HepG2 (cell line): Measurements from ENCODE around the gene FRAS1. TPM values are rescaled to one million over a fixed set of nuclear protein-coding genes. Genes with fewer than 3 reads are reported as not detected.

Source experiments
- ATAC-seq: fragments of 200-7000 bp; cut with Tn5 transposase; 3 replicates; pipeline ENCODE4 v1.9.1; 2020; ENCODE audit warnings: mild to moderate bottlenecking, moderate library complexity
- BruUV-seq: library from RNA; stranded (reverse); fragments of 400-500 nt; replicated peaks from 2 replicates; lab custom pipeline; 2021; lab: Mats Ljungman, UMichigan
- CTCF ChIA-PET: fragments of 300-600 bp; formaldehyde crosslinking; extraction: SDS; loops from one replicate; lab custom pipeline; 2021; ENCODE audit warnings: low total read pairs, inconsistent platforms, low intra/inter-chr PET ratio; lab: Yijun Ruan, JAX
- POLR2A ChIA-PET: fragments of 350-600 bp; sonication (Branson Sonifier 250); formaldehyde crosslinking; loops from one replicate; lab custom pipeline; 2020; ENCODE audit warnings: antibody characterized with exemption, inconsistent platforms; lab: Yijun Ruan, JAX
- DNase-seq: peaks from one replicate; pipeline ENCODE4 v3.0.0-alpha.2; 2015; ENCODE audit warnings: low spot score
- FAIRE-seq: peaks from 3 replicates; lab custom pipeline; 2011; peaks lifted over from hg19 to GRCh38; lab: Jason Lieb, UNC
- H2AFZ ChIP-seq: one replicate; pipeline ENCODE4 v1.6.1; 2011; ENCODE audit warnings: low read length, inconsistent platforms
- H3K27ac ChIP-seq: fragments of 300-600 bp; 3 replicates; pipeline ENCODE4 v1.8.0; 2011; ENCODE audit warnings: mixed run types, mild to moderate bottlenecking, mixed read lengths, low read length, inconsistent platforms; ENCODE audit not compliant: insufficient read depth; ENCODE audit errors: extremely low read length
- H3K27me3 ChIP-seq, 2 experiments: fragments of 200-600 bp in 1 of 2; 2 replicates in 1 of 2; 3 replicates in 1 of 2; pipeline versions ENCODE4 v1.6.0 to v1.8.0; 2011; ENCODE audit warnings: low read length in 2 of 2, mild to moderate bottlenecking in 2 of 2, moderate library complexity in 2 of 2, inconsistent platforms in 1 of 2; ENCODE audit not compliant: insufficient read depth in 2 of 2, control insufficient read depth in 1 of 2
- H3K36me3 ChIP-seq, 2 experiments: fragments of 200-600 bp in 1 of 2; replicated peaks in 1 of 2; 2 replicates in 1 of 2; 3 replicates in 1 of 2; pipeline versions ENCODE4 v1.5.1 to v1.8.0; 2011; ENCODE audit warnings: low read length in 2 of 2, inconsistent platforms in 1 of 2; ENCODE audit not compliant: insufficient read depth in 2 of 2, control insufficient read depth in 1 of 2
- H3K4me1 ChIP-seq: 2 replicates; pipeline ENCODE4 v1.5.1; 2012; ENCODE audit warnings: low read length, inconsistent platforms; ENCODE audit not compliant: insufficient read depth
- H3K4me2 ChIP-seq: 2 replicates; pipeline ENCODE4 v1.6.0; 2011; ENCODE audit warnings: low read depth, low read length, inconsistent platforms
- H3K4me3 ChIP-seq, 3 experiments: fragments of 200-600 bp in 1 of 3; sonication (generic), shearing (Covaris generic) in 1 of 3; replicated peaks in 1 of 3; 2 replicates each; pipeline ENCODE4 v1.5.1; 2011 to 2016; ENCODE audit warnings: low read length in 3 of 3, inconsistent platforms in 2 of 3, low read depth in 2 of 3, mild to moderate bottlenecking in 2 of 3, control low read depth in 1 of 3, mixed read lengths in 1 of 3; ENCODE audit not compliant: insufficient read depth in 1 of 3
- H3K79me2 ChIP-seq: one replicate; pipeline ENCODE4 v1.6.1; 2011; ENCODE audit warnings: low read length, inconsistent platforms; ENCODE audit not compliant: insufficient read depth
- H3K9ac ChIP-seq: 2 replicates; pipeline ENCODE4 v1.6.0; 2011; ENCODE audit warnings: mild to moderate bottlenecking, low read depth, low read length, inconsistent platforms; ENCODE audit not compliant: insufficient read depth
- H3K9me3 ChIP-seq: 2 replicates; pipeline ENCODE4 v1.5.1; 2012; ENCODE audit warnings: mild to moderate bottlenecking, low read length
- H4K20me1 ChIP-seq: 2 replicates; pipeline ENCODE4 v1.6.0; 2011; ENCODE audit warnings: inconsistent platforms, mild to moderate bottlenecking, low read length, moderate library complexity; ENCODE audit not compliant: insufficient read depth
- AHDC1 ChIP-seq: sonication (generic); formaldehyde crosslinking; IDR thresholded peaks from 2 replicates; pipeline ENCODE4 v1.5.1; 2020; ENCODE audit warnings: mild to moderate bottlenecking, missing genetic modification reagents, borderline replicate concordance
- MAFF ChIP-seq: IDR thresholded peaks from 2 replicates; pipeline ENCODE4 v1.6.1; 2011; ENCODE audit warnings: low read depth, low read length, improper control_type of control experiment
- MAFK ChIP-seq, 2 experiments: IDR thresholded peaks in 1 of 2; conservative IDR thresholded peaks in 1 of 2; 2 replicates each; pipeline ENCODE4 v1.6.1; 2011; ENCODE audit warnings: improper control_type of control experiment in 2 of 2, low read length in 2 of 2
- ZNF879 ChIP-seq: sonication (generic); formaldehyde crosslinking; IDR thresholded peaks from 2 replicates; pipeline ENCODE4 v1.8.1; 2023; ENCODE audit warnings: missing genetic modification reagents
- WGBS: methylation state at CpG from one replicate; pipeline ENCODE4 v1.1.6; 2017; ENCODE audit warnings: low lambda C conversion rate; 5-methylcytosine and 5-hydroxymethylcytosine counted together
- in situ Hi-C: cut with HindIII; loops from 2 replicates; pipeline ENCODE4 v1.10.0; 2017; ENCODE audit warnings: low pct_unique_long_range_greater_than_20kb; ENCODE audit not compliant: extremely low pct_ligation_motif_present
- intact Hi-C: fragments of 100-400 bp; cut with micrococcal nuclease; formaldehyde crosslinking; loops from one replicate; pipeline ENCODE4 v1.10.0; 2022; ENCODE audit not compliant: unreplicated experiment
- polyA plus RNA-seq, 8 experiments: library from polyadenylated mRNA; depleted of rRNA in 3 of 8; stranded (reverse) in 7 of 8; unstranded in 1 of 8; fragments of >200 nt; fragmentation: Illumina TruSeq in 4 of 8; extraction: Trizol in 4 of 8; gene quantifications; 2 replicates each; pipeline versions ENCODE4 v1.2.1 to v1.2.3, GENCODE V29; 2011 to 2016; ENCODE audit warnings: low read depth in 4 of 8, missing spikeins in 1 of 8, mixed read lengths in 1 of 8; ENCODE audit not compliant: insufficient read depth in 1 of 8
- total RNA-seq, 5 experiments: library from RNA; depleted of rRNA; stranded (reverse); fragments of >200 nt; fragmentation: Illumina TruSeq; extraction: Trizol; gene quantifications; 2 replicates each; pipeline ENCODE4 v1.2.3, GENCODE V29; 2016; ENCODE audit warnings: low read depth in 1 of 5

The FRAS1 gene
- total and polyA plus RNA-seq, 2 of the 13 experiments (the other 11 are each of a cell fraction or from before 2014, with no cell fraction given), result 22.5 to 31.6 TPM

- H3K27me3 ChIP-seq, result no peaks in the 10 kb centered on the region
- no peaks in the 10 kb centered on the region for H3K9me3 ChIP-seq
- FAIRE-seq (no peak), ATAC-seq (no peak), DNase-seq (no peak)
- H4K20me1 ChIP-seq, result no peaks in the 10 kb centered on the region
- 92% methylated on average over 2 of the region's 2 CpGs for WGBS
- H2AFZ ChIP-seq, result no peak overlapping the region
- TF ChIP-seq ZNF879 (CRISPR knock-in tag) (no peak), AHDC1 (CRISPR knock-in tag) (no peak), MAFF (peak; percentile 55), MAFK (conservative IDR thresholded peaks at IDR 0.05 in 1 of 2, IDR thresholded peaks at IDR 0.05 in 1 of 2; ENCODE audit: low read length in 2 of 2) (peak; percentile 59 to 62)
- no peak overlapping the region for H3K4me3 ChIP-seq
- peaks cover 18% of the 10 kb centered on the region for H3K4me1 ChIP-seq
- ChIA-PET POLR2A (no interaction called here), CTCF (no interaction called here)
- no TSS peak for BruUV-seq
- intact Hi-C loops (no loop called here), in situ Hi-C loops (no loop called here)
- H3K79me2 ChIP-seq, result peaks cover 16% of the 10 kb centered on the region
- H3K36me3 ChIP-seq, result peaks cover 10 to 40% of the 10 kb centered on the region in 2 experiments
- no peak overlapping the region for H3K4me2 ChIP-seq
- H3K27ac ChIP-seq, result no peak overlapping the region
- H3K9ac ChIP-seq, result no peak overlapping the region
Measured at GRCh38 chr4:78070731-78071282, 13.7 kb downstream of the FRAS1 start.
